Omental fat pad (tissue), 4 donors: ENCODE results near the gene NFAT5. TPM values are rescaled to one million over a fixed set of nuclear protein-coding genes. Genes with fewer than 3 reads are reported as not detected.
A peak's percentile ranks its signal among the peaks of the same experiment; 100 is the strongest.

ENCODE experiments used
- ATAC-seq: fragments of 150-250 bp; one replicate; pipeline ENCODE4 v1.9.1; 2016; ENCODE audit warnings: mild to moderate bottlenecking, moderate library complexity; ENCODE audit not compliant: low FRiP score
- DNase-seq: peaks from one replicate; pipeline ENCODE4 v3.0.0-alpha.2; 2019; ENCODE audit warnings: low spot score
- small RNA-seq: library from RNA; depleted of rRNA; stranded (forward); fragments of <200 nt; gene quantifications from one replicate; pipeline ENCODE3, GENCODE V24; 2016
- total RNA-seq, 4 donors: library from RNA; depleted of rRNA; stranded (reverse); fragments of >200 nt; gene quantifications; one replicate each; pipeline ENCODE4 v1.1.0, GENCODE V29; 2016
- TF ChIP-seq, protein P1 (sequence below), 3 donors: fragments of 450-650 bp; IDR thresholded peaks; one replicate each; pipeline ENCODE4 v1.5.1; 2016 to 2017; ENCODE audit warnings: antibody characterized with exemption in 3 of 3, mild to moderate bottlenecking in 3 of 3, moderate library complexity in 2 of 3

NFAT5 gene
- total RNA-seq, 4 donors from 2014 or later, result 43.5 to 59.3 (median 50.8) TPM

DNA sequence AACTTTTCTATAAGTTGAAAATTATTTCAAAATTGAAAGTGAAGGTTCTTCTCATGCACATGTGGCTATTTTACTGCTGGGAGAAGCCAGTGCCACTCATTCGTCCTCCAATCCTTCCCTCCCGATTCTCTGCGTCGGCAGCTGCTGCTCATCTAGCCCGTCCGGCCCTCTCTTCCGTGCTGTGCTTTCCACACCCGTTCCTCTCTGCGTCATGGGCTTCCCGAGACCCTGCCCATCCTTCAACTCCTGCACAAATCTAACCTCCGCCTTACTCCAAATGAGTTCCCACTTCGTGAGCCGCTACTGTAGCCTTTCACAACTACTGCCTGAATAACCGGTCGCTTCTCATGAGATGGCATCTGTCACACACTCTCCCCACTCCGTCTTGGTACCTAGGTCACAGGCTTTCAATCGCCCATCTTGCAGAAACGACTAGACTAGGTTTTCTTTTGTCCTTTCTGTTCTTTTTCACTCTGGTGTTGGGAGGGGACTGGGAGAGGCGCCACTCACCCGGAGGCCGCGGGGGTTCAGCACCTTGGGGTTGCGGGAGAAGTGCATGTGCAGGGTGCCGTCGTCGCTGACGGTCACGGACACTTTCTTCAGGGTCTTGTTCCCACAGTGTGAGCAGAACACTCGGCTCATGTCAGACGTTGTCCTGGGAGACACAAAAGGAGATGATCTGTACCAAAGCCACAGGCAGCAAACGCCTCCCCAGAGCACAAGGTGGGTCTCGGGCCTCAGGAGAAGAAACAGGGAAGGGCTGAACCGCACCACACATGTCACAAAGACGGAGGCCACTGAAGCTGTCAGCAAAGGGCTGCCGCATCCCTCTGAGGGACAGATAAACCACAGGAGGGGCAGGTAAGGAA lies 178.8 kb downstream of the NFAT5 start:
- ATAC-seq (no peak), DNase-seq (no peak)
- TF ChIP-seq, protein P1, sequence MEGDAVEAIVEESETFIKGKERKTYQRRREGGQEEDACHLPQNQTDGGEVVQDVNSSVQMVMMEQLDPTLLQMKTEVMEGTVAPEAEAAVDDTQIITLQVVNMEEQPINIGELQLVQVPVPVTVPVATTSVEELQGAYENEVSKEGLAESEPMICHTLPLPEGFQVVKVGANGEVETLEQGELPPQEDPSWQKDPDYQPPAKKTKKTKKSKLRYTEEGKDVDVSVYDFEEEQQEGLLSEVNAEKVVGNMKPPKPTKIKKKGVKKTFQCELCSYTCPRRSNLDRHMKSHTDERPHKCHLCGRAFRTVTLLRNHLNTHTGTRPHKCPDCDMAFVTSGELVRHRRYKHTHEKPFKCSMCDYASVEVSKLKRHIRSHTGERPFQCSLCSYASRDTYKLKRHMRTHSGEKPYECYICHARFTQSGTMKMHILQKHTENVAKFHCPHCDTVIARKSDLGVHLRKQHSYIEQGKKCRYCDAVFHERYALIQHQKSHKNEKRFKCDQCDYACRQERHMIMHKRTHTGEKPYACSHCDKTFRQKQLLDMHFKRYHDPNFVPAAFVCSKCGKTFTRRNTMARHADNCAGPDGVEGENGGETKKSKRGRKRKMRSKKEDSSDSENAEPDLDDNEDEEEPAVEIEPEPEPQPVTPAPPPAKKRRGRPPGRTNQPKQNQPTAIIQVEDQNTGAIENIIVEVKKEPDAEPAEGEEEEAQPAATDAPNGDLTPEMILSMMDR (IDR thresholded peaks at IDR 0.05), result no peak

DNA sequence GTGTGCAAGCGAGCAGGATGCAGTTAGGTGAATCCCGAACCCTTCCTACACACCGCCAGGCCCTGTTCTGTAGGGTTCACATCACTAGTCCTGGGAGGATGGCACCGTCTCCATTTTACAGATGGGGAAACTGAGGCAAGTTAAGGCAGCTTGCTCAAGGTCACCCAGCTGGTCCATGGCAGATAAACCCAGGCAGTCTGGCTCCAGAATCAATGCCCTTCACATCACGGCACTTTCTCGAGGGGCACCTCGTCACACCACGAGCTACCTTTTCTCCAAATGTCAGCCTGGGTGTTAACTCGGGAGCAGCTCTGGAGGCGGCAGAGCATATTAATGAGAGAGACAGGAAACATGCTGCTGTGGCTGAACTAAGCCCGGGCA lies 179.5 kb downstream of the NFAT5 start:
- ATAC-seq (no peak), DNase-seq (no peak)
- TF ChIP-seq, protein P1 (IDR thresholded peaks at IDR 0.05), result no peak

DNA sequence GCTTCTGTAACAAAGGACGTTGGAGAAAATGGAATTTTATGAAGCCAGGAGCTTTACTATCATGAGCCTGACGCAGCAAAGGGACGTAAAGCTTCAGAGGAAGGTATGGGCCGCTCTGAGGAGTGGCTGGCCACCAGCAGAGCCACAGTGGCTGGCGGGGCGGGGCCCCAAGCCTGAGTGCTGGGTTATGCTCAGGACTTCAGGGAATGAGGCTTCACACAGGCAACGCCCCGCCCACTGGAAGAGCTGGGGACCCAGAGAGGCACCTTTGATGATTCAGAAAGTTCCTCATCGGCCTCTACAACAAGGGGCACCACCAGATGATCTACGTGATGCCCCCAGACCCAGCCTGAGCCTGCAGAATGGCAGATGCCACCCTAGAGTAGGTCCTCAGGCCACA lies 180.2 kb downstream of the NFAT5 start:
- TF ChIP-seq, protein P1 (IDR thresholded peaks at IDR 0.05), result no peak
- no peak for ATAC-seq
- no peak for DNase-seq

DNA sequence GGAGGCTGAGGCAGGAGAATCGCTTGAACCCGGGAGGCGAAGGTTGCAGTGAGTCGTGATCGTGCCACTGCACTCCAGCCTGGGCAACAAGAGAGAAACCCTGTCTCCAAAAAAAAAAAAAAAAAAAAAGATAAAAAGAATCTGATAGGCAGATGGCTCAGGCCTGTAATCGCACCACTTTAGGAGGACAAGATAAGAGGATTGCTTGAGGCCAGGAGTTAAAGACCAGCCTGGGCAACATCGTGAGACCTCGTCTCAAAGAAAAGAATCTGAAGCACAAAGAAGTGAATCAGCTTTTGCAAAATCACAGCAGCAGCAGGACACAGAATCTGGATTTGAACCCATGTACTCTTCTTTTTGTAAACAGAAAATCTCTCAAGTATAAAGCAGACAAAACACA lies 181.3 kb downstream of the NFAT5 start:
- TF ChIP-seq, protein P1 (IDR thresholded peaks at IDR 0.05), result no peak
- no peak for ATAC-seq

DNA sequence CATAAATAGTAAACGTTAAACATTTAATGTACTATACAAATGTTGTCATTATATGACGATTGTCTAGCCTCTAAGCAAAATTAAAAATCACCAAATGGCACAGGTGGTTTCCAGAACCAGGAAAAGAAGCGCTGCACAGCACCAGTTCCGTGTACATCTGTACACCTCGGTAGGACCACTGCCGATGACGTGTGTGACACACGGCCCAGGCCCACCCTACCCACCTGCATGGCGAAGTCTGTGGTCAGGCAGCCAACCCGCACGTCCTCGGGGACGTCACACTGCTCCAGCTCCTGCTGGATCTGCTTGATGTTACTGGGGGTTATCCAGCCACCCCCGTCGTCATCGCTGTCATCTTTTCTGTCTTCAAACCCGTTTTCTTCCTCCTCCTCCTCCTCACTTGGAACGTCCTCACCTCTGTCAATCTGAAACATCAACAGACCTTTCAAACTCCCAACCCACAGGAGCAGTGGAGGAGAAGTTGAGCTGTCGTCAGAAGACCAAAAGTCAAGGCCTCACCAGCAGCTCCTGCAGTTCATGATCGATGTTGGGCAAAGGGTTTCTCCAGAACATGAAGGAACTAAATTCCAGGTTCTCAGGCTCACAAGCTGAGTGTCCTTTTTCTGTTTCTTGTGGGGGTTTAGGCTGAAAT lies 183.1 kb downstream of the NFAT5 start:
- TF ChIP-seq, protein P1 (IDR thresholded peaks at IDR 0.05), result no peak
- DNase-seq, result no peak

More for the DNA sequence above, 181.3 kb downstream of the NFAT5 start:
- DNase-seq, result no peak

DNA sequence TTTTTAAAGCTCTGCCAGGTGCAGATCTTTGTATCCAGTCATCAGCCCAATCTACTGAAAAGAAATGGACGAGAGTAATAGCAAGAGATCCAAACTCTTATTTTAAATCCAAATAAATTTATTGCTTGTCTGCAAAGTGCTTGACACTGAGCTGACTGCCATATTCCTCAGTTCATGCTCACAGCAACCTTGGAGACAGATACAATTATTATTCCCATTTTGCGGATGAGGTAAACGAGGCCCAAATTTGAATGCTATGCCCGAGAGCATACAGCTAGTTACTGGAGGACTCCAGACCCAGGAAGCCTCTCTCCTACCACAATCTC lies 188.3 kb downstream of the NFAT5 start:
- ATAC-seq (peak; percentile 21), DNase-seq (no peak)
- TF ChIP-seq, protein P1 (IDR thresholded peaks at IDR 0.05), result no peak

More for the DNA sequence above, 183.1 kb downstream of the NFAT5 start:
- ATAC-seq, result no peak

Small RNA genes lying within 50 kb of the gene (small RNA-seq; reads per million reads assigned to genes)
- not detected for gene MIR1538

Other genes starting within 250 kb of the NFAT5 start
- gene PDF, start 235.4 kb upstream of the NFAT5 start, total RNA-seq, result 10 to 100 TPM; 12.8 to 25.0 (median 19.1) TPM
- gene COG8, start 226.4 kb upstream of the NFAT5 start, total RNA-seq, result 10 to 100 TPM; 26.8 to 50.6 (median 39.4) TPM
- 10 to 100 TPM; 14.7 to 56.8 (median 17.1) TPM for gene NIP7, start 226.2 kb upstream of the NFAT5 start, total RNA-seq
- not detected for gene TMED6, start 214.2 kb upstream of the NFAT5 start, total RNA-seq
- 10 to 100 TPM; 12.2 to 25.5 (median 17.0) TPM for gene TERF2, start 180.0 kb upstream of the NFAT5 start, total RNA-seq
- 10 to 100 TPM; 32.0 to 41.8 (median 36.2) TPM for gene CYB5B, start 141.3 kb upstream of the NFAT5 start, total RNA-seq
- gene NQO1, start 160.6 kb downstream of the NFAT5 start, total RNA-seq, result 100 to 1,000 TPM; 150 to 377 (median 226) TPM
- 10 to 100 TPM; 37.4 to 50.3 (median 39.4) TPM for gene NOB1, start 189.0 kb downstream of the NFAT5 start, total RNA-seq
- gene WWP2, start 196.4 kb downstream of the NFAT5 start, total RNA-seq, result 10 to 100 TPM; 24.8 to 43.0 (median 30.1) TPM